Esophagus squamous epithelium (tissue), 5 donors: ENCODE results near the gene ST3GAL4. TPM values are rescaled to one million over a fixed set of nuclear protein-coding genes. Genes with fewer than 3 reads are reported as not detected.

Experiments used
- DNase-seq: peaks from one replicate; lab custom pipeline; 2025; lab: John Stamatoyannopoulos, UW
- H3K27ac ChIP-seq, 4 donors: fragments of 200-600 bp; sonication (generic); one replicate each; pipeline ENCODE4 v1.5.1; 2016 to 2019; ENCODE audit warnings: mild to moderate bottlenecking in 1 of 4
- H3K27me3 ChIP-seq, 4 donors: fragments of 200-600 bp; sonication (generic); 1 replicate in 3 of 4; 2 replicates in 1 of 4; pipeline versions ENCODE4 v1.5.1 to v1.6.0; 2017 to 2021; ENCODE audit warnings: antibody characterized with exemption in 1 of 4
- H3K36me3 ChIP-seq, 3 donors: fragments of 200-600 bp; sonication (generic); one replicate each; pipeline ENCODE4 v1.5.1; 2016 to 2019
- H3K4me1 ChIP-seq, 3 donors: fragments of 200-600 bp; sonication (generic); one replicate each; pipeline ENCODE4 v1.5.1; 2017 to 2019
- H3K4me3 ChIP-seq, 4 donors: fragments of 200-600 bp; sonication (generic); 1 replicate in 3 of 4; 2 replicates in 1 of 4; pipeline ENCODE4 v1.5.1; 2016 to 2019; ENCODE audit warnings: mild to moderate bottlenecking in 2 of 4, moderate library complexity in 1 of 4
- H3K9me3 ChIP-seq, 3 donors: fragments of 200-600 bp; sonication (generic); one replicate each; pipeline ENCODE4 v1.5.1; 2016 to 2019
- POLR2A ChIP-seq, 4 donors: fragments of 450-650 bp; IDR thresholded peaks; one replicate each; pipeline ENCODE4 v1.6.1; 2017; ENCODE audit warnings: antibody characterized with exemption in 4 of 4, mild to moderate bottlenecking in 4 of 4, moderate library complexity in 3 of 4
- WGBS, 2 donors: methylation state at CpG; one replicate each; pipeline ENCODE4 v1.1.5; 2018; 5-methylcytosine and 5-hydroxymethylcytosine counted together
- intact Hi-C: fragments of 100-400 bp; cut with DNase I; formaldehyde crosslinking; loops from one replicate; pipeline ENCODE4 v1.15.0; 2022
- total RNA-seq, 4 donors: library from RNA; depleted of rRNA; stranded (reverse); fragments of >200 nt; gene quantifications; one replicate each; pipeline ENCODE4 v1.1.0, GENCODE V29; 2016
- TF ChIP-seq, protein P1 (sequence below), 6 experiments: fragments of 450-650 bp in 4 of 6; fragments of 200-600 bp in 2 of 6; sonication (generic) in 2 of 6; IDR thresholded peaks; one replicate each; pipeline ENCODE4 v1.5.1; 2016 to 2019; ENCODE audit warnings: antibody characterized with exemption in 6 of 6, mild to moderate bottlenecking in 4 of 6, moderate library complexity in 4 of 6
- donor health status: DM: yes; HTN: yes; CAD: no.

ST3GAL4 gene
- total RNA-seq, 4 donors from 2014 or later: 31.0 to 110 (median 51.2) TPM

DNA sequence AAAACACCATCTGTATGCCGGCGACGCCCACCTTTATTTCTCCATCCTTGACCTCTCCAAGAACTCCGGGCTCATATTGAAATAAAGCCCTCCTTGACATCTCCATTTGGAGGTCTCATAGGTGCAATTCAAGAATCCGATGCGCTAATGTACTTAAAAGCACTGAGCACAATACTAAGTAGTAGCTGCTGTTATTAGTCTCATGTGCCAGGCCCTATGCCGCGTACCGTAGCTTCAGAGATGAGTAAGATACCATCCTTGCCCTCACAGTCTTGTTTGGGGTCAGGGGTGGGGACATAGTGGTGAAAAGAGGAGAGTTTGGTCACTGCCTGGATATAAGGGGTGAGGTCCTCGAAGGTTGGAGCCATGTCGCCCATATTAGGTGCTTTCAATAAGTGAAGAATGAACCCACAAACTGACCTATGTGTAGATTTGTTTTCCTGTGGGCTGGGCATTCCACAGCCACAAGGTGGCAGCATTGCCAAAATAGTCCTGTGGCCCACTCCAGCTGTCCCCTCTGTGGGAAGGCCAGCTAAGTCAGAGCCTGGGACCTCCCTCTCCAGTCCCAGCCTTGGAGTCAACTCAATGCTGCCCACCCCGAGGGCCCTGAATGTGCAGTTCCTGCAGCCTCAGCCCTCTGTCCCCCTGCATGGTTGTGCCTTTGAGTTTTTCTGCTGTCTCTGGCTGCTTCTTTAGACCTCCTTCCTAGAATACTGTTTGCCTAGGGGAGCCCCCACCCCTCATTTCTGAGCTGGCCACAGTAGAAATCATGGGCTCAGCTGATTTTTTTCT lies 45.1 kb upstream of the ST3GAL4 start:
- intact Hi-C loops: loop anchor here (5.0 kb wide), 1 partner anchor 172 kb away; no protein-coding TSS in a partner anchor
- no peak overlapping the region for H3K27ac ChIP-seq
- H3K4me3 ChIP-seq: no peak overlapping the region

DNA sequence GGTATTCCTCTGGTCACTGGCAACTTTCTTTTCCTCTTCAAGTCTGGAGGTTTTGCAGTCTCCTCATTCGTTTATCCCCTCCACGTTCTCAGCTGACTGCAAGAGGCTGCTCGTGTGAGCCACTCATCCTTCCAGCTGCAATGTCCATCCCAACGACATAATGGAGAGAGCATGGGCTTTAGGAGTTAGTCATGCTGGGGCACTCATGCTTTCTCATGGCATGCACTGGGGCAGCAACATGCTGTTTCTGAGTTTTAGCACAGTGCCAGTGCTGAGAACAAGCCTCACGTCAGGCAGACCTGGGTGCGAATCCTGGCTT lies 44.5 kb upstream of the ST3GAL4 start:
- WGBS, 2 donors: 60 to 74% methylated on average over 5 of the region's 6 CpGs
- no peak for DNase-seq
- TF ChIP-seq, protein P1, sequence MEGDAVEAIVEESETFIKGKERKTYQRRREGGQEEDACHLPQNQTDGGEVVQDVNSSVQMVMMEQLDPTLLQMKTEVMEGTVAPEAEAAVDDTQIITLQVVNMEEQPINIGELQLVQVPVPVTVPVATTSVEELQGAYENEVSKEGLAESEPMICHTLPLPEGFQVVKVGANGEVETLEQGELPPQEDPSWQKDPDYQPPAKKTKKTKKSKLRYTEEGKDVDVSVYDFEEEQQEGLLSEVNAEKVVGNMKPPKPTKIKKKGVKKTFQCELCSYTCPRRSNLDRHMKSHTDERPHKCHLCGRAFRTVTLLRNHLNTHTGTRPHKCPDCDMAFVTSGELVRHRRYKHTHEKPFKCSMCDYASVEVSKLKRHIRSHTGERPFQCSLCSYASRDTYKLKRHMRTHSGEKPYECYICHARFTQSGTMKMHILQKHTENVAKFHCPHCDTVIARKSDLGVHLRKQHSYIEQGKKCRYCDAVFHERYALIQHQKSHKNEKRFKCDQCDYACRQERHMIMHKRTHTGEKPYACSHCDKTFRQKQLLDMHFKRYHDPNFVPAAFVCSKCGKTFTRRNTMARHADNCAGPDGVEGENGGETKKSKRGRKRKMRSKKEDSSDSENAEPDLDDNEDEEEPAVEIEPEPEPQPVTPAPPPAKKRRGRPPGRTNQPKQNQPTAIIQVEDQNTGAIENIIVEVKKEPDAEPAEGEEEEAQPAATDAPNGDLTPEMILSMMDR (IDR thresholded peaks at IDR 0.05): no peak
- TF ChIP-seq POLR2A (IDR thresholded peaks at IDR 0.05): no peak
- Histone ChIP-seq H3K27ac (no peak overlapping the region), H3K36me3 (peaks cover 0 to 75% (median 0%) of the 10 kb centered on the region in 3 donors), H3K4me3 (no peak overlapping the region), H3K4me1 (peaks cover 0 to 34% (median 3%) of the 10 kb centered on the region in 3 donors), H3K27me3 (no peaks in the 10 kb centered on the region), H3K9me3 (no peaks in the 10 kb centered on the region)
- intact Hi-C loops: loop anchor here (5.0 kb wide), 1 partner anchor 171 kb away; no protein-coding TSS in a partner anchor

More for the DNA sequence above, 45.1 kb upstream of the ST3GAL4 start:
- Histone ChIP-seq H3K9me3 (no peaks in the 10 kb centered on the region), H3K27me3 (no peaks in the 10 kb centered on the region), H3K4me1 (peaks cover 0 to 34% (median 3%) of the 10 kb centered on the region in 3 donors), H3K36me3 (peaks cover 0 to 74% (median 0%) of the 10 kb centered on the region in 3 donors)
- TF ChIP-seq, protein P1 (IDR thresholded peaks at IDR 0.05): peak; percentile 74 to 86 (median 81)
- no peak for TF ChIP-seq POLR2A (IDR thresholded peaks at IDR 0.05)
- no peak for DNase-seq
- 65 to 66% methylated on average over 12 of the region's 12 CpGs for WGBS, 2 donors

GRCh38 chr11:126311401-126312291 lies 43.8 kb upstream of the ST3GAL4 start:
- intact Hi-C loops: loop anchor here (5.0 kb wide), 1 partner anchor 171 kb away; no protein-coding TSS in a partner anchor
- Histone ChIP-seq H3K4me3 (no peak overlapping the region), H3K36me3 (peaks cover 0 to 71% (median 0%) of the 10 kb centered on the region in 3 donors), H3K27ac (peak overlapping the region in 1 of 4 donors; percentile 13), H3K4me1 (peaks cover 0 to 34% (median 3%) of the 10 kb centered on the region in 3 donors), H3K27me3 (no peaks in the 10 kb centered on the region), H3K9me3 (no peaks in the 10 kb centered on the region)
- no peak for DNase-seq
- no peak for TF ChIP-seq POLR2A (IDR thresholded peaks at IDR 0.05)
- TF ChIP-seq, protein P1 (IDR thresholded peaks at IDR 0.05): no peak
- 82 to 92% methylated on average over 14 of the region's 14 CpGs for WGBS, 2 donors

DNA sequence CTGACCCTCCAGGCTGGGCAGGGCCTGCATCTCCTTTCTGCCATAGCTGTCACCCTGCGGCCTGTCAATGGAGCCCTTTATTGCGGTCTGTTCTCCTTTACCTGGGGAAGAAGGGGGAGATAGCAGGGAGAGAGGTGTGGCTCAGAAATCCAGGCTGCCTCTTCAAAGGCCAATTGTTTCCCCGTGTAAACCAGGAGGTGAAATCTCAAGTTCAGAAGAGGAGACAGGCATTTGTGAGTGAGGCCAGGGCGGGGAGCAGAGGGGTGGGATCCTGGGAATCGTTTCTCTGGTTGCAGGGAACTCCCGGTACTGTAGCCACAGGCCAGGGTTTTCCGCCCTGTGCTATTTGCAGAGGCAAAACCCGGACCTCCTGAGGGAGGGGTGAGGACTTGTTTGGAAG lies 42.5 kb upstream of the ST3GAL4 start:
- DNase-seq: no peak
- H3K36me3 ChIP-seq: peaks cover 0 to 60% (median 0%) of the 10 kb centered on the region in 3 donors
- H3K4me3 ChIP-seq: no peak overlapping the region
- intact Hi-C loops: loop anchor here (5.0 kb wide), 1 partner anchor 169 kb away; no protein-coding TSS in a partner anchor
- no peaks in the 10 kb centered on the region for H3K9me3 ChIP-seq
- WGBS, 2 donors: 73% methylated on average over 4 to 5 of the region's 8 CpGs
- H3K27me3 ChIP-seq: no peaks in the 10 kb centered on the region
- peaks cover 5 to 38% (median 9%) of the 10 kb centered on the region in 3 donors for H3K4me1 ChIP-seq
- TF ChIP-seq, protein P1 (IDR thresholded peaks at IDR 0.05): no peak
- no peak for TF ChIP-seq POLR2A (IDR thresholded peaks at IDR 0.05)
- peak overlapping the region in 1 of 4 donors; percentile 13 for H3K27ac ChIP-seq
